GM21367 (cell line): ENCODE data around the gene MORC2.

Experiments
- ATAC-seq: cut with Tn5 transposase; IDR thresholded peaks from one replicate; pipeline ENCODE4 v1.9.1; 2021; ENCODE audit not compliant: unreplicated experiment

MORC2 gene

GRCh38 chr22:30949934-30950660, 18.5 kb downstream of the MORC2 start:
- ATAC-seq, result no peak

GRCh38 chr22:30948930-30949342, 19.6 kb downstream of the MORC2 start:
- ATAC-seq, result no peak

- ATAC-seq, result no peak
These were observed 20.6 kb downstream of the MORC2 start for GRCh38 chr22:30947816-30948454.

- ATAC-seq, result no peak
These were observed 21.3 kb downstream of the MORC2 start for GRCh38 chr22:30947173-30947815.

GRCh38 chr22:30946354-30946753, 22.2 kb downstream of the MORC2 start:
- no peak for ATAC-seq

- no peak for ATAC-seq
These were observed 22.9 kb downstream of the MORC2 start for GRCh38 chr22:30945653-30946052.

GRCh38 chr22:30944986-30945385, 23.6 kb downstream of the MORC2 start:
- no peak for ATAC-seq

GRCh38 chr22:30943368-30943767, 25.2 kb downstream of the MORC2 start:
- no peak for ATAC-seq

GRCh38 chr22:30941363-30941740, 27.2 kb downstream of the MORC2 start:
- no peak for ATAC-seq

GRCh38 chr22:30940685-30941362, 27.8 kb downstream of the MORC2 start:
- ATAC-seq, result no peak

- ATAC-seq, result no peak
These were observed 34.5 kb downstream of the MORC2 start for GRCh38 chr22:30934053-30934452.

- no peak for ATAC-seq
These were observed 35.1 kb downstream of the MORC2 start for GRCh38 chr22:30933457-30933856.

- ATAC-seq, result no peak
These were observed 35.9 kb downstream of the MORC2 start for GRCh38 chr22:30932661-30933060.

- no peak for ATAC-seq
These were observed 36.9 kb downstream of the MORC2 start for GRCh38 chr22:30931541-30932300.

- ATAC-seq, result no peak
These were observed 38.3 kb downstream of the MORC2 start for GRCh38 chr22:30930228-30930627.

- no peak for ATAC-seq
These were observed 40.2 kb downstream of the MORC2 start for GRCh38 chr22:30928401-30928800.

- no peak for ATAC-seq
These were observed 40.8 kb downstream of the MORC2 start for GRCh38 chr22:30927806-30928205.

- ATAC-seq, result no peak
These were observed 41.9 kb downstream of the MORC2 start for GRCh38 chr22:30926706-30927105.

GRCh38 chr22:30925667-30926066, 42.9 kb downstream of the MORC2 start:
- ATAC-seq, result no peak

GRCh38 chr22:30923168-30923900, 45.2 kb downstream of the MORC2 start:
- ATAC-seq, result no peak
